Measurements from ENCODE around the gene COL24A1.
"Not testable (repeated sequence)": the region's sequence is repeated elsewhere in the genome, so short reads cannot be mapped to it uniquely, and the experiment has no call there.

Gene COL24A1

GRCh38 chr1:86151427-86151826 is 5.1 kb downstream of the COL24A1 start:
- DNase-seq = no peak

GRCh38 chr1:86150553-86151055 is 6.0 kb downstream of the COL24A1 start:
- DNase-seq = no peak

GRCh38 chr1:86149591-86149990 is 7.0 kb downstream of the COL24A1 start:
- DNase-seq = no peak

- no peak for DNase-seq
Measured at GRCh38 chr1:86147755-86148154, 8.8 kb downstream of the COL24A1 start.

- DNase-seq = no peak
Measured at GRCh38 chr1:86146566-86146965, 10.0 kb downstream of the COL24A1 start.

- DNase-seq = no peak
Measured at GRCh38 chr1:86140281-86140880, 16.2 kb downstream of the COL24A1 start.

- DNase-seq = no peak
Measured at GRCh38 chr1:86138746-86139145, 17.8 kb downstream of the COL24A1 start.

- peak; percentile 24 for DNase-seq
Measured at GRCh38 chr1:86137436-86137835, 19.1 kb downstream of the COL24A1 start.

DNA sequence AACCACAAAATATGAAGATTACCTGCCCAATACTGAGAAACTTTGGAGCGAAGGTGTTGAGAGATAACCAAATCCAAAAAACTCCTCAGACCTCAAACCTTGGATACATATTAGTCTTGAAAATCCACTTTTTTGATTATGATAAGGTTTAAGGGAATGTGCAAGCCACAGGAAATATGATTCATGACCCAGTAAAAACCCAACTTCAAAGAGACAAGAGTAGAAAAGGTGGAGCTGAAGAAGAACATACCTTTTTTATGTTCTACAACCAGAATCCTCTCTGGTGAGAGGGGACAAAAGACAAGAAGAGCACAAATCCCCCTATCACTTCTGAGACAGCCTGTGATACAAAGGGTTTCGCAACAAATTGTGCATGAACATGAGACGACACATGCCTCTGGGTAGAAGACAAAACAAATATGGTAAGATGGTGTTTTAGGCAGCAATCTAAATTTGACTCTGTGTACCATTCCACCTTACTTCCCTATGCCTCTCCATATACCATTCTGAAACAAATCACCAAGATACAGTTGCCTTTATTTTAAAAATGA is 37.3 kb downstream of the COL24A1 start:
- no peak for DNase-seq

- DNase-seq = no peak
Measured at GRCh38 chr1:86114816-86115400, 41.7 kb downstream of the COL24A1 start.

DNA sequence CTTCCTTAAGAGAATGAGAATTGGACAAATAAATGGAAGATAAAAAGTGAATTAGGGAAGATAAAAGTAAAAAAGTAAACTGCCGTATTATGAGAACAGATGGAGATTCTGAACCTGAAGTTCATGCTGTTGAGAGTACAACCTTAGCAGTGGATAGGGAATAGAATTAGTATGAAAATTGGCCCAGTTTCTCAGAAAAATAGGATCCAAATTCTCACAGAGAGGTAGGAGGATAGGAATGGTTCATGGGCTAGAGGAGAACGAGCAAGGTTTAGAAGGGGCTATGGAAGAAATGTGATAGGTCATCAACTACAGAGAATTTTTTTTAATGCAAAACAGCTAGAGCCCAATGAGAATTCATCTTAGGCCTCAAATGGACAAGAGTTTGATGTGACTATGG is 42.3 kb downstream of the COL24A1 start:
- no peak for DNase-seq

GRCh38 chr1:86111590-86111989 is 45.0 kb downstream of the COL24A1 start:
- not testable (repeated sequence) for DNase-seq

DNA sequence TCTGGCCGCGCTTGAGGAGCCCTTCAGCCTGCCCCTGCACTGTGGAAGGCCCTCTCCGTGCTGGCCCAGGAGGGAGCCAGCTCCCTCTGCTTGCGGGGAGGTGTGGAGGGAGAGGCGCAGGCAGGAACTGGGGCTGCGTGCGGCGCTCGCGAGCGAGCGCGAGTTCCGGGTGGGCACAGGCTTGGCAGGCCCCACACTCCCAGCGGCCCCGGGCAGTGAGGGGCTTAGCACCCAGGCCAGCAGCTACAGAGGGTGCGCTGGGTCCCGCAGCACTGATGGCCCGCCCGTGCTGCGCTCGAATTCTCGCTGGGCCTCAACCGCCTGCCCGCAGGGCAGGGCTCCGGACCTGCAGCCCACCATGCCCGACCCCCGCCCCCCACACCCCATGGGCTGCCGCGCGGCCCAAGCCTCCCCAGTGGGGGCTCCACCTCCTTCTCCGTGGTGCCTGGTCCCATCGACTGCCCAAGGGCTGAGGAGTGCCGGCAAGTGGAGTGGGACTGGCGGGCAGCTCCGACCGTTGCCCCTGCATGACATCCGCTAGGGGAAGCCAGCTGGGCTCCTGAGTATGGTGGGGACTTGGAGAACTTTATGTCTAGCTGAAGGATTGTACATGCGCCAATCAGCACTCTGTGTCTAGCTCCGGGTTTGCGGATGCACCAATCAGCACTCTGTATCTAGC is 46.0 kb downstream of the COL24A1 start:
- no peak for DNase-seq

DNA sequence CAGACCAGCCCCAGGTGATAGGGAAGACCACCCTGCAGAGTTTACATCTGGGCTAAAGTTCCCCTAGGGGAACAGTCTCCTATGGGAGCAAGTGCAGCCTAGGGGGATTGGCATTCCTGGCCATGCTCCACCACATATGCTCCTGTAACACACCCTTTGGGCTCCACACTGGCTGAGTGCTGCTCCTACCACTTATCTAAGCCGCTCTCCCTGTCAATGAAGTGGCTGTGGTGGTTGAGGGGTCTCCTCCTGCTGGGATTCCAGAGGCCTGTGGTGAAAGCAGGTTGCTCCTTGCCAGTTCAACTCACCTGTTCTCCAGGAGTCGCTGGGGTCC is 51.1 kb downstream of the COL24A1 start:
- DNase-seq = no peak

DNA sequence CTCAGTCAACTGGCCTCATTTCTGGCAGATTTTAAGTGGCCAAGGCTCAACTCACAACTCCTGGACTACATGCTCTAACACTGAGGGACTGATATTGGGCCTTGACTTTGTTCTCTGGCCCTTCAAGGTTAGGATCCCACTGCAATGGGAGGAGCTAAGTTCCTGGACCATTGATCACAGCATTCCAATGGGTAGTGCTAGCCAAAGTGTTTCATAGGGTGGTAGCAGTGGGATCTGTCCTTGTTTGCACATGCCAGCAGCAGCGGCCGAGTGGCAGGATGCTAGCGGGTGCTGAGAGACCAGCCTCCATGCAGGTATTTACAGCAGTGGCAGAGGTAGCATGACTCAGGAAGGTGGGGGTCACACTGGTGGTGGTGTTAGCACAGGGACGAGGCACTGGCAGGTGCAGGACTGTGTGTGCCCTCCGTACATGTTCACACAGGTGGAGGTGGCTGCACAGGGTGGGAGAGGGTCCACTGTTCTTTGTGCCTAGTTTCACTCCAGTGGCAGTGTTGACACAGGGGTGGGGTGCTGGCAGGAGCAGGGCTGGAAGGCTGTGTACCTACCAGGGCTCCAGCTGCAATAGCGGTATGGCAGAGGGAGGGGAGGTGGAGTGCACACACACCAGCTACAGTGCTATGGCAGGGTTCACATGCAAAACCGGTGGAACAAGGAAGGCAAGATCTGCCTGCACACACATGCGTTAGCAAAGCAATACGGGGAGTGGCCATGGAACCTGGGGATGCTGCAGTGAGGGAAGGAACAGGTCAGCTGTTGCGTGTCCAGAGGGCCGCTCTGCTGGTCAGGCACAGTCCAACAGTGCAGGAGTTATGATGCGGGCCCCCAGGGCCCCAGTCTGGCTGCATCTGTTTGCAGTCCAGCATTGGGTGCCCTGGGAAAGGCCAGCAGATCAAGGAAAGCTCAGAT is 51.7 kb downstream of the COL24A1 start:
- DNase-seq = no peak

- DNase-seq = no peak
Measured at GRCh38 chr1:86101616-86102015, 55.0 kb downstream of the COL24A1 start.

GRCh38 chr1:86100401-86100800 is 56.2 kb downstream of the COL24A1 start:
- no peak for DNase-seq

DNA sequence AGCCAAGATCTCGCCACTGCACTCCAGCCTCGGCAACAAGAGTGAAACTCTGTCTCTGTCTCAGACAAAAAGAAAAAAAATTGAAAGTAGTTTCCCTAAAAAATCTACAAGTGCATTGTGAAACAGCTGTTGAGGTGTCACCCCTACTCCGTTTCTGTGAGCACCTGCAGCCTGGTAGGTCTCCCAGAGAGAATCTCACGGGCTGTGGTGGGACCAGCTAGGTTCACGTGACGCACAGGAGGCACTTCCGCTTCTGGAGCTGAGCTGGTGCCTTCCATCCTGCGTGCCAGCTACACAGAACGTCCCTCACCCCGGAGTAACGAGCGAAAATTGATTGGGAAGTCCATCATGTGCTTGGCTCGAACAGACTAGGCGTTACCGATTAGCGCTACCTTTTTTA is 66.8 kb downstream of the COL24A1 start:
- DNase-seq = no peak

DNA sequence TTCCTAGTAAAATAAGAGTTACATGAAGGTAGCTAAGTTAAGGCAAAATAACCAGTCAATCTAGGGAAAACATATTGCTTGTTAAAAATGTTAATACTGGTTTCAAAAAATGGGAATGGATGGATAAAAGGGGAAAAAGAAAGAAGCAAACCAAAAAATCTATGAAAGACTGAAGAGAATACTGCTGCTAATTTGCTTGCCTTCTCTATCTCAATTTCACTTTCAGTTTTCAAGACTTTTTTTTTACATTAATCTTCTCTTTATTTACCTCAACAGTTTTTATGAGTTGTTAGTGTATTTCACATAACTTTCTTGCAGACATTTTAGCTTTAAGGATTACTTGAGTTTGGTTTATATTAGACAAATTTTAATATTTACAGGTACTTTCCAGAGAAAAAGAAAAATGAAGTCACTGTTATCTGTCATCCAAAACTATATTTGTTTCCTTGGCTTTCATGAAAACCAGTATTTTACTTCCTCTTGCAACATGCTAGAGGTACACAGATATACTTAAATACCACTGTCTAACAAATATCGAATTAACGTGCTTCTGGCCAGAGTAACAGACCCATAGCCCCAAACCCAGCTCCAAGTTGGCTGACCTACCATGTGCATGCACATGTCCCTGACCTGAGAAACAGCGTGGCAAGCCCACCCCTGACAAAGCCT is 70.7 kb downstream of the COL24A1 start:
- DNase-seq = no peak

- DNase-seq = no peak
Measured at GRCh38 chr1:86084998-86085397, 71.6 kb downstream of the COL24A1 start.

- peak; percentile 19 for DNase-seq
Measured at GRCh38 chr1:86082183-86082582, 74.4 kb downstream of the COL24A1 start.

DNA sequence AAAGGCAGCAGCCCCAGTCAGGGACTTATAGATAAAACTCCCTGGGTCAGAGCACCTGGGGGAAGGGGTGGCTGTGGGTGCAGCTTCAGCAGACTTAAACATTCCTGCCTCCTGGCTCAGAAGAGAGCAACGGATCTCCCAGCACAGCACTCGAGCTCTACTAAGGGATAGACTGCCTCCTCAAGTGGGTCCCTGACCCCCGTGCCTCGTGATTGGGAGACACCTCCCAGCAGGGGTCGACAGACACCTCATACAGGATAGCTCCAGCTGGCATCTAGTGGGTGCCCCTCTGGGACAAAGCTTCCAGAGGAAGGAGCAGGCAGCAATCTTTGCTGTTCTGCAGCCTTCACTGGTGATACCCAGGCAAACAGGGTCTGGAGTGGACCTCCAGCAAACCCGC is 84.1 kb downstream of the COL24A1 start:
- not testable (repeated sequence) for DNase-seq

All from hematopoietic multipotent progenitor cell treated with erythropoietin and hydrocortisone succinate and interleukin-3 and kit ligand, for 6 days (in vitro differentiated cells).